Endothelial cell of umbilical vein (primary cell): ENCODE data around the gene PTS.

ENCODE experiments used
- GATA2 ChIP-seq: IDR thresholded peaks from 2 replicates; pipeline ENCODE4 v1.7.0; 2011; ENCODE audit warnings: low read depth, mild to moderate bottlenecking, moderate library complexity, mixed read lengths, low read length; ENCODE audit not compliant: insufficient read length, insufficient read depth
- JUN ChIP-seq: IDR thresholded peaks from 2 replicates; pipeline ENCODE4 v1.6.1; 2011; ENCODE audit warnings: borderline replicate concordance, low read depth; ENCODE audit not compliant: insufficient read length, insufficient read depth
- POLR2A ChIP-seq: IDR thresholded peaks from 2 replicates; pipeline ENCODE4 v1.6.1; 2012; ENCODE audit warnings: low read depth, mild to moderate bottlenecking, control low read depth, low read length

DNA sequence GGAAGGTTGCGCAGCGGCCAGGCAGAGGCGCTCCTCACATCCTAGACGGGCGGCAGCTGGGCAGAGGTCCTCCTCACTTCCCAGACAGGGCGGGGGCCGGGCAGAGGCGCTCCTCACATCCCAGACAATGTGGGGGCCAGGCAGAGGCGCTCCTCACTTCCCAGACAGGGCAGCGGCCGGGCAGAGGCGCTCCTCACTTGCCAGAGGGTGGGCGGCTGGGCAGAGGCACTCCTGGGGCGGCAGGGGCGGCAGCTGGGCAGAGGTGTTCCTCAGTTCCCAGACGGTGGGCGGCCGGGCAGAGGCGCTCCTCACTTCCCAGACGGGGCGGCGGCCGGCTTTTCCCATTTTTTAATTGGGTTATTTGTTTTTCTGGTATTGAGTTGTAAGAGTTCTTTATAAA lies 20.2 kb upstream of the PTS start:
- no peak for TF ChIP-seq POLR2A
- no peak for TF ChIP-seq JUN
- no peak for TF ChIP-seq GATA2
